GM18873 (cell line): Measurements from ENCODE around the gene ZNF462.
"Not testable (repeated sequence)": the region's sequence is repeated elsewhere in the genome, so short reads cannot be mapped to it uniquely, and the experiment has no call there.

Source experiments
- ATAC-seq: cut with Tn5 transposase; IDR thresholded peaks from one replicate; pipeline ENCODE4 v1.9.1; 2021; ENCODE audit warnings: mild to moderate bottlenecking, moderate library complexity, moderate number of reproducible peaks; ENCODE audit not compliant: unreplicated experiment, low FRiP score

The ZNF462 gene, protein sequence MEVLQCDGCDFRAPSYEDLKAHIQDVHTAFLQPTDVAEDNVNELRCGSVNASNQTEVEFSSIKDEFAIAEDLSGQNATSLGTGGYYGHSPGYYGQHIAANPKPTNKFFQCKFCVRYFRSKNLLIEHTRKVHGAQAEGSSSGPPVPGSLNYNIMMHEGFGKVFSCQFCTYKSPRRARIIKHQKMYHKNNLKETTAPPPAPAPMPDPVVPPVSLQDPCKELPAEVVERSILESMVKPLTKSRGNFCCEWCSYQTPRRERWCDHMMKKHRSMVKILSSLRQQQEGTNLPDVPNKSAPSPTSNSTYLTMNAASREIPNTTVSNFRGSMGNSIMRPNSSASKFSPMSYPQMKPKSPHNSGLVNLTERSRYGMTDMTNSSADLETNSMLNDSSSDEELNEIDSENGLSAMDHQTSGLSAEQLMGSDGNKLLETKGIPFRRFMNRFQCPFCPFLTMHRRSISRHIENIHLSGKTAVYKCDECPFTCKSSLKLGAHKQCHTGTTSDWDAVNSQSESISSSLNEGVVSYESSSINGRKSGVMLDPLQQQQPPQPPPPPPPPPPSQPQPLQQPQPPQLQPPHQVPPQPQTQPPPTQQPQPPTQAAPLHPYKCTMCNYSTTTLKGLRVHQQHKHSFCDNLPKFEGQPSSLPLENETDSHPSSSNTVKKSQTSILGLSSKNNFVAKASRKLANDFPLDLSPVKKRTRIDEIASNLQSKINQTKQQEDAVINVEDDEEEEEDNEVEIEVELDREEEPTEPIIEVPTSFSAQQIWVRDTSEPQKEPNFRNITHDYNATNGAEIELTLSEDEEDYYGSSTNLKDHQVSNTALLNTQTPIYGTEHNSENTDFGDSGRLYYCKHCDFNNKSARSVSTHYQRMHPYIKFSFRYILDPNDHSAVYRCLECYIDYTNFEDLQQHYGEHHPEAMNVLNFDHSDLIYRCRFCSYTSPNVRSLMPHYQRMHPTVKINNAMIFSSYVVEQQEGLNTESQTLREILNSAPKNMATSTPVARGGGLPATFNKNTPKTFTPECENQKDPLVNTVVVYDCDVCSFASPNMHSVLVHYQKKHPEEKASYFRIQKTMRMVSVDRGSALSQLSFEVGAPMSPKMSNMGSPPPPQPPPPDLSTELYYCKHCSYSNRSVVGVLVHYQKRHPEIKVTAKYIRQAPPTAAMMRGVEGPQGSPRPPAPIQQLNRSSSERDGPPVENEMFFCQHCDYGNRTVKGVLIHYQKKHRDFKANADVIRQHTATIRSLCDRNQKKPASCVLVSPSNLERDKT (N-terminal part only)

DNA sequence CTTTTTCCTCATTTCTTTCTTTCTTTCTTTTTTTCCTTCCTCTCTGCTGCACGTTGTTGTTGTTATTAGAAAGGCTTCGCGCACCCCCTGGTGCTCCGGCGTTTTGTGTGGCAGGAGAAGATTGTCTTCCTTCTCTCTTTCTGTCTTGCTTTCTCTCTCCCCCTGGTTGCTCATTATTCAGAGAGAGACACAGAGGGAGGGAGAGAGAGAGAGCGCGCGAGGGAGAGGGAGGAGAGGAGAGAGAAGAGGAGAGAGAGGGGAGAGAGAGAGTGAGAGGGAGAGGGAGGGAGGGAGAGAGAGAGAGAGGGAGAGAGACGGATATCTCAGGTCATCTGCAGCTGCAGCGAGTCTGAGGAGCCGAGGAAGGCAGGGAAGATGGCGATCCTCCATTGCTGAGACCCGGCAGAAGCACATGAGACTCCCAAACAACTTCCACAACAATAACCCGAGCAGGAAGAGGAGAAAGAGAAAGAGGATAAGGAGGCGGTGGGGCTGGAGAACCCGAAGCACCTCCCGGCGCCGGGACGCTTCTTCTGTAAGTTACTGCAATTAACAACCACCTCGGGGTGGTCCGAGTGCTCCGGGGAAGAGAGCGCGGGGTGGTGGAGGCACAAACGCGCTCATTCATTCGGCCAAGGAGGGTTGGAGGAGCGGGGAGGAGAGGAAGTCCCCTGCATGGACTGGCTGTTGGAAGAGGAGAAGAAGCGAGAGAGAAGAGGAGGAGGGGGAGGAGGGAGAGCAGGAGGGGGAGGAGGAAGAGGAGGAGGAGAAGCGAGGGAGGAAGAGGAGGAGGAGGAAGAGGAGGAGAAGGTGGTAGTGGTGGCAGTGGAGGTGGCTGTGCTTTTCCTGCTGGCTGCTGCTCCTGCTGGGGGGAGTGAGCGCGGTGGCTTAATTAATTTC lies at the start of gene ZNF462:
TSS of gene ZNF462 (plus strand) at position 346 of the 900 bp plus-strand sequence. CDS start 60,218 bp downstream, outside the sequence.
- no peak for ATAC-seq

DNA sequence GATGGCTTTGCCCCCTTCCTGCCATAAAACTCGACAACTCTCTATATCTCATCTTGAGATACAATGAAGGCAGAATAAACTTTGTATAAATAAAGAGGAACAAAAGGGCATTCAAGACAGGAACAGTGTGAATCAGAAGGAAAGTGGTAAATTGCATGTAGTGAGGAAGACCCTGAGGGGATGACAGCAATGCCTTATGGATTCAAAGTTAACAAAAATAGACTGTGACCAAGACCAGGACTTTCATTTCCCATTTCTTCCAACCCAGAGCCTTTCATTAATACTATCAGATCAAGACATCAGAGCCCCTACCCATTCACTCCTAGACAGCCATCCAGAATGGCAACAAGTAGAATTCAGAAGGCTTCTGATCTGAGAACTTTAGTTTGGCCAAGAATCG lies 46.4 kb upstream of the ZNF462 start:
- no peak for ATAC-seq

DNA sequence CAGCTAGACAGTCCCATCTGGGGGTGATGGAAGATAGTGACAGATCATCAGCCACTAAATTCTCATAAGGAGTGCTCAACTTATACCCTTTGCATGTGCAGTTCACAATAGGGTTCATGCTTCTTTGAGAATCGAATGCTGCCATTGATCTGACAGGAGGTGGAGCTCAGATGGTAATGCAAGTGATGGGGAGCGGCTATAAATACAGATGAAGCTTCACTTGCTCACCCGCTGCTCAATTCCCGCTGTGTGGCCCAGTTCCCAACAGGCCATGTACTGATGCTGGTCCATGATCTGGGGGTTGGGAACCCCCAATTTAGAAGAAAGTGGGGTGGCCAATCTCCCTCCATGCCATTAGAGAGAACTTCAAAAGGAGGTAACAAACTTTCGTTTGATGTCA lies 44.9 kb upstream of the ZNF462 start:
- no peak for ATAC-seq

DNA sequence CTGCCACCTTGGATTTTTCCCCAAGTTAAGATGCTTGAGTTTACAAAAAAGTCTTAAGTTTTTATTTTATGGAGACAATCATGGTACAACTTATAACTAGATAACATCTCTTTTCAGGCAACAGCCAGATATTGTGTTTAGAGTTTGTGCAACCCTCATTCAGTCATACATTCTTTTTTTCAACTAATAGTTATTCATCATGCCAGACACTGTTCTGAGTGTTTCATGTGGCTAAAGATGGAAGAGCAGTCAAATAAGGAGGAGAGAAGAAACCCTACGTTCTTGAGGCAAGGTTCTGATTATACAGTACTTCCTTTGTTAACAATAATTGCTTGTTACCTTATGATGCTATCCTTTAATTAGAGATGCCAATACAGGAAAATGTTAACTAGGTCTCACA lies 42.1 kb upstream of the ZNF462 start:
- ATAC-seq, result no peak

DNA sequence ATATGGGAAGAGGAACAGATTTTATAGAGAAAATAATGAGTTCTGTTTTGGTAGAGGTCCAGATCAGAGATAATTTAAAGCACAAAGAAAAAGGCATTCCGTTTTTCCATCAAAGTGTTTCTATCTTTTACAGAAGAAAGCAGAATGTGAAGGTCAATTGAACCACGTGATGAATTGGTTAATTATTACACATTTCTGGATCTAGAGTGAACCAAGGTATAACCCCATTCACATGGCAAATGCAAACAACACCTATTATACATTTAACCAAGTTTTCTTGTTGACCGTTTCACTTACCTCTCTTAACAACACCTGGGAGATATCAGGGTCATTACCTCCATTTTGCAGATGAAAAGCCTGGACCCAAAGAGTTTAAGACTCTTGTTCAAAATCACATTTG lies 34.9 kb upstream of the ZNF462 start:
- ATAC-seq, result no peak

DNA sequence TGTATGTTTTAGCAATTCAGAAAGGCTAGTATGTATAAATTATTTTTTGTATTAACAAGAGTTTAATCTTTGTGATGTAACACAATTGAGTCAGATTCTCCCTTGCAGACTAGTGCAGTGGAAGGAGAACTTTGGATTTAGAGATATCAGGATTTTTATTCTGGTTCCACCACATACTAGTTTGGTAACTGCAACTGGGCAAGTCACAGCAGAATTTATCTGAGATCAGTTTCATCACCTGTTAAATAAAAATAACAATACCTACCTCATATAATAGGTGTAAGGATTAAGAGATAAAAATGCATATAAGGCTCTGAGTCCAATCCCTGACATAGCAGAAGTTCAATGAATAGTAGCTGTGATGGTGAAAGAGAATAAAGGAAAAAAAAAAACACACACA lies 34.0 kb upstream of the ZNF462 start:
- ATAC-seq, result no peak

DNA sequence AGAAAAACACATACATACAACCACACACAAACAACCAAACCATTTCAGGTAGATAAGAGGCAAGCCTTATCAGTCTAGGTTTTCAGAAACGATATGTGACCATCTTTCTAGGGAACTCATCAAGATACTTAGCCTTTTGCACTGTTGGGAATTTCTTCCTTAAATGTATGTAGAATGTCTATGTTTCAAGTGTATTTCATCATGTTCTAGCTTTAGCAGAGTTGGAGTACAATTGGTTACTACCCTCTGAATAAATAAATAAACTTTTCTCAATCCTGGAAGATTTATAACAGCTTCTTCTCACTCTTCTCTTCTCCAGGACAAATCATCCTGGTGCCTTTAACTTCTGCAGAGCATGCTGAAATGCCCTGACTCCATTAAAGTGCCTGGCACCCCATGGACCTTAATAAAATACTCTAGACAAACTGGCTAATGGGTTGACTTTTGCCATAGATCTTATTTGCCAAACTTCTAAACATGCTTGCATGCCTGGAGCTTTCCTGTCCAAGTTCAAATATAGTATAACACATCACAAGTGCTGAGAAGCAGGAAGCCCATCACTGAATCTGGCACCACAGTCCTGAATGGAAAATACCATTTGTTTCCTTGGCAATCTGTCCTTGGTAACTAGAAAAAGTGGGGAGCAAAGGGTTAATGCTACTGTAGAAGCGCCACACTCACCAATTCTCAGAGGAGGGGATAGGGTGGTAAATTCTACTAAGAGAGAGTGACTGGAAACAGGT lies 33.1 kb upstream of the ZNF462 start:
- no peak for ATAC-seq

DNA sequence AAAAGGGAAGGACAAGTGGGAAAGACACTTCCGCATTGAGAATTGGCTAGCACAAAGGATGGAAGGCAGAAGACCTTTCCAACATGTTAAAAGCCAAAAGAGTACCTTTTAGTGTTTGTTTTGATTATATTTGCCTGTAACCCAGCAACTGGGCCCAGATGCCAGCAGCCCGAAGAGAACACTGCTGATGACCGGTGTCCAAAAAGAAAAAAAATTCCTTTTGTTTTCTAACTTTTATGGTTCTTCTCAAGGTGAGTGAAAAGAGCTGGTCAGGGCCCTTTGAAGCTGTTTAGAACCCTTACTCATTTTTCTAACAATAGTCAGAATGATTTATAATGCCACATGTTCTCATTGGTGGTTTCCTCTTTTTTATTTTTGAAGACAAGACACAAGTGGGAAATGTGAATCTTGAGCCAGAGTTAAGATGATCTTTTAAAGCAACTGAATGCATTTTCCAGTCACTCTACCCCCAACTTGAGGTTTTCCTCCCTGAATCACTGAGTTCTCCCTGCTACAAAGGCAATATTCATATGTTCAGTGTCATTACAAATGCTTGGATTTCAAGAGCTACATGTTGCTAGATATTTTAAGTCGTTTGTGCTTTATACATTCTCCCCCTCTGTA lies 32.3 kb upstream of the ZNF462 start:
- ATAC-seq, result no peak

DNA sequence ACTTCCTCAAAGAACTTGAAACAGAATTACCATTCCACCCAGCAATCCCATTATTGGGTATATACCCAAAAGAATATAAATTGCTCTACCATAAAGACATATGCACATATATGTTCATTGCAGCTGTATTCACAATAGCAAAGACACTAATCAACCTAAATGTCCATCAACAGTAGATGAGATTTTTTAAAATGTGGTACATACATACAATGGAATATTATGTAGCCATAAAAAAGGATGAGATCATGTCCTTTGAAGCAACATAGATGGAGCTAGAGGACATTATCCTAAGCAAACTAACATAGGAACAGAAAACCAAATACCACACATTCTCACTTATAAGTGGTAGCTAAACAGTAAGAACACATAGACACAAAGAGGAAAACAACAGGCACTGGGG lies 28.1 kb upstream of the ZNF462 start:
- ATAC-seq, result no peak

DNA sequence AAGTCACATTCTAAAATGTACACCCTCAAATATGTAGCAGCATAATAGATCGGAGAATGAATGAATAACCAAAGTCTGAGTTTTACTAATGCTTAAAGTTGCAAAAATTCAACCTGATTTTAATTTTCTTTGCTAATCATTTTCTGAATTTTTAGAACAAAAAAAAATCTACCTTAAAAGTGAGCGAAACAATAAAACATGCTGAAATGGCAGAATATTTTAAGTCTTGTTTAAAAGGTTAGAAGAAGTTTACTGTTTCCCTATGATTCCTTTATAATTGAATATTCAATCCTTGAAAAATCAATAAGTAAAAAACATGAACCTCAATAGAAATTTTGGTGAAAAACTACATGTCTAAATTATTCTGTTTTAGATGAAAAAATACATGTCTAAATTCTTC lies 27.1 kb upstream of the ZNF462 start:
- no peak for ATAC-seq

DNA sequence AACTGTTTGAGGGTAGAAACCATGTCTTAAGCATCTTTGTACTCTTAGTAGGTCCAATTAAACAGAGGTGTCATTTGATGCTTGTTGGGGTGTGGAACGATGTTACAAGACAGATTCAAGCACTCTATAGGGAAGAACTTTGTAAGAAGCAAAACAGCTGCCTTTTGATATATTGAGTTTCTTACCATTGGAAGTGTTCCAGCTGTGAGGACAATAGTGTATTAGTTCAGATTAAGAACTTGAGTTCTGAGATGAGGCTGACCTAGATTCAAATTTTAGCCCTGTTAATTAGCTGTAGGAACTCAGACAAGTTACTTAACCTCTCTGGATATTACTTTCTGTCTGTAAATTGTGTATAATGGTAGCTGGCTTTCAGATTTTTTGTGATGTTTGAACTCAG lies 19.6 kb upstream of the ZNF462 start:
- no peak for ATAC-seq

DNA sequence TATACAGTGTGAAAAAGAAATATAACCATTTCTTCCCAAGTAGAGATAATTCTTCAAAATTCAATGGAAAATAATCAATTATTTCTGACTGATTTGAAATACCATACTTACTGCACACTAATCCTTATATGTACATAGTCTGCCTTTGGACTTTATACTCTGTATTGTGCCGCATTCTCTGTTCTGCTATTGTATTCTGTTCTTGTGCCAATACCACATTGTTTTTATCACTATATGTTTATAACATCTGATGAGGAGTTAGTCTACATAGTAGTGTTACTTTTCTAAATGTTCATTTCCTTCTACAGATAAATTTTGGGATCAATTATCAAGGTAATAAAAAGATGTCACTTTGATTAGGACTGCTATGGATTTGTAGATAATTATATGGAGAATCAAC lies 16.7 kb upstream of the ZNF462 start:
- ATAC-seq, result no peak

DNA sequence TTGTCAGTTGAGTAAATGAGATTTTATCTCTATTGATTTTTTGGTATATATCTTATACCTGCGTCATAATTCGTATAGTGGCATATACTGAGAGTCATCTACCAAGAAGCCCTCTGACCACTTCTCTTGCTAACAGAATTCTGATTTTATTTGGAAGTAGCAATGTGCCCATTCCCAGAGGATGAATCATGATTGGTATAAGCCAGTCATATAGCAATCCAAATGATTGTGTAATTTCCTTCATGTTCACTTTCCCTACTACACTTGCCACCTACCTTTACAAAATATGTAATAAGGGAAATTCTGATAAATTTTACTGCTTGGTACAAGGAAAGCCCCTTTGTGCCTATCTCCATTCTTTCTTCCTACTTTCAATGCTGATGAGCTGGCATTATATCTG lies 16.1 kb upstream of the ZNF462 start:
- ATAC-seq, result no peak

DNA sequence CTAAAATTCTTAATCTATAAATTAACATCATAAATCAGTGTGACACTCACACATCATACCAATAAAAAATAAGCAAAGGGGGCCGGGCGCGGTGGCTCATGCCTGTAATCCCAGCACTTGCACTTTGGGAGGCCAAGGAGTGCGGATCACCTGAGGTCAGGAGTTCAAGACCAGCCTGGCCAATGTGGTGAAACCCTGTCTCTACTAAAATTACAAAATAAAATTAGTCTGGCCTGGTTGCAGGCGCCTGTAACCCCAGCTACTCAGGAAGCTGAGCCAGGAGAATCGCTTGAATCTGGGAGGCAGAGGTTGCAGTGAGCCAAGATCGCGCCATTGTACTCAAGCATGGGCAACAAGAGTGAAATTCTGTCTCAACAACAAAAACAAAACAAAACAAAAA lies 11.3 kb upstream of the ZNF462 start:
- not testable (repeated sequence) for ATAC-seq

DNA sequence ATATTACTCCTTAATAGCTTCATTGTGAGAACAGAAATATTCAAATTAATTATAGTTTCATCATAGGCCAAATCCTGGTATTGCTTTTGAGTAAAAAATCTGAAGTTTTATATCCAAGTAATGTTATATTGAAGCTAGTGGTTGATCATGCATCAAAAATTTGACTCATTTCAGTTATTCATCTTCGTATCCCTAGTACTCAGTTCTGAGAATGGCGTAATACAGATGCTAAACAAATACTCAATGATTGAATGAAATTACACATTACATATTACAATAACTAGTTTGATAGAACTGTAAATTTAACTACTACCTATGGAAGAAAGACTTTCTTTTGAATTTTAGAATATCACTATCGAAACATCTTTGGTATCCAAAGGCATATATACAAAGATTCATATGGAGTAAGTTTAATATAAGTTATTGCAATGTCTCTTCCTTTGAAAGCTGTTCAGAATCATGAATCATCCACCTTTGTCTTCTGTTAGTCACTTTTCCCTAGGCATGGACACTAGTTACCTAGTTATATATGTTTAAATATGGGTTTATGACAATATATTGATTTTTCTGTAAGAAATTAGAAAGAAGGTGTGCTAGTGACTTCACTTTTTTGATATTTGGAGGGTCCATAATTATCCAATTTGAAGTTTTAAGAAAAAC lies 5.0 kb upstream of the ZNF462 start:
- no peak for ATAC-seq

DNA sequence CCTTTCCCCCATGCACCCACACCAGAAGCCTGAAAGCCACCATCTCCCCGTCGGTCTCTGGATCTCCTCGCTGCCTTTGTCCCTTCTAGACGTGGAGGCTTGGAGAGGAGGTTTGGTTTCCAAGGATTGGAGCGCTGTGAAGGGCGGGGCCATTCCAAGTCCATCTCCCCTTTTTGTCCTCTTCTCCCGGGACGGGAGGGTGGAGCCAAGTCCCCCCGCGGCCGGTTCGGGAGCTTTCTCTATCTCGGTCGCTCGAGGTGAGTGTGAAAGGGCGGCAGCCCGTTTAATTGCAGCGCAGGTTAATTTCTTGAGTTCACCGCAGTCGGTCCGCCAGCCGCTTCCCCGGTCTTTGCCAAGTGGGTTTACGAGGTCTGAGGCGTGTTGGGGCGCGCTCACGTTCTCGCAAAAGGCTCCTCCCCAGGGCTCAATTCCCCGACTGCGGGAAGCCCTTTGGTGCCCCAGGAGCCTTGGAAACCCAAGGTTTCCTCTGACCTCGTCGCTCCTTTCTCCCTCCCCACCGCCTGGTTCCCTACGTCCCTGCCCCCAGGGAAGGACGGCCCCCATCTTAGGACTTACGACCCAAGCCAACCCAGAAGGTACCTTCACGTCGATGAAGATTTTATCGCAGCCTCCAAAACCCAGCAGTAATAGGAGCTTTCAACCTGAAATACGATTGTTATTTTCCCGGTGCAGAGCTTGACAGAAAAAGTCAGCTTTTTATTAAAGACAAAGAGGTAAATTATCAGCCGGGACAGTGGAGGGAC lies 2.8 kb upstream of the ZNF462 start:
- ATAC-seq, result no peak
